GM12878 (cell line): ENCODE measurements around the gene MRPS18A. TPM values are rescaled to one million over a fixed set of nuclear protein-coding genes. Genes with fewer than 3 reads are reported as not detected.

Experiments used
- BCL11A ChIP-seq: IDR thresholded peaks from 2 replicates; pipeline ENCODE4 v1.6.1; 2011; ENCODE audit warnings: low read depth, low read length
- CREM ChIP-seq: IDR thresholded peaks from 2 replicates; pipeline ENCODE4 v1.6.1; 2014; ENCODE audit warnings: antibody characterized with exemption, low read depth
- EZH2 ChIP-seq: IDR thresholded peaks from 2 replicates; pipeline ENCODE4 v1.6.1; 2012; ENCODE audit warnings: low read depth, mild to moderate bottlenecking, control low read depth, inconsistent platforms, low read length, borderline replicate concordance; ENCODE audit not compliant: control insufficient read depth
- HCFC1 ChIP-seq: fragments of 150-350 bp; IDR thresholded peaks from 2 replicates; pipeline ENCODE4 v1.6.1; 2014; ENCODE audit warnings: low read length
- IKZF2 ChIP-seq, 2 experiments: fragments of 450-650 bp; IDR thresholded peaks; 2 replicates each; pipeline ENCODE4 v1.6.1; 2017; ENCODE audit warnings: mild to moderate bottlenecking in 2 of 2, moderate library complexity in 2 of 2
- IRF5 ChIP-seq: fragments of 450-650 bp; IDR thresholded peaks from 2 replicates; pipeline ENCODE4 v1.6.1; 2017; ENCODE audit warnings: borderline replicate concordance
- JUND ChIP-seq: IDR thresholded peaks from 2 replicates; pipeline ENCODE4 v1.6.1; 2012; ENCODE audit warnings: low read depth, mild to moderate bottlenecking, low read length, improper control_type of control experiment, moderate library complexity
- MLLT1 ChIP-seq: fragments of 450-650 bp; IDR thresholded peaks from 2 replicates; pipeline ENCODE4 v1.6.1; 2016; ENCODE audit warnings: mild to moderate bottlenecking
- MYC ChIP-seq: IDR thresholded peaks from 2 replicates; pipeline ENCODE4 v1.6.1; 2011; ENCODE audit warnings: mild to moderate bottlenecking, low read length, moderate library complexity, inconsistent platforms; ENCODE audit not compliant: insufficient read depth, insufficient replicate concordance, insufficient read length, severe bottlenecking
- NFXL1 ChIP-seq: fragments of 450-650 bp; IDR thresholded peaks from 2 replicates; pipeline ENCODE4 v1.6.1; 2017; ENCODE audit warnings: antibody characterized with exemption, mild to moderate bottlenecking, borderline replicate concordance
- NFYB ChIP-seq: IDR thresholded peaks from 2 replicates; pipeline ENCODE4 v1.6.1; 2011; ENCODE audit warnings: low read depth, mild to moderate bottlenecking, low read length, improper control_type of control experiment, moderate library complexity; ENCODE audit not compliant: insufficient read depth
- POU2F2 ChIP-seq: IDR thresholded peaks from 3 replicates; pipeline ENCODE4 v1.6.1; 2011; ENCODE audit warnings: low read depth, mild to moderate bottlenecking, low read length, borderline replicate concordance
- RCOR1 ChIP-seq: conservative IDR thresholded peaks from 2 replicates; pipeline ENCODE4 v1.6.1; 2012; ENCODE audit warnings: low read depth, low read length, improper control_type of control experiment
- RELA ChIP-seq: fragments of 450-650 bp; IDR thresholded peaks from 2 replicates; pipeline ENCODE4 v1.8.0; 2014; ENCODE audit warnings: borderline replicate concordance; ENCODE audit not compliant: partially characterized antibody
- SIN3A ChIP-seq: IDR thresholded peaks from 2 replicates; pipeline ENCODE4 v1.6.1; 2012; ENCODE audit warnings: low read depth, low read length, improper control_type of control experiment
- SIX5 ChIP-seq: IDR thresholded peaks from 2 replicates; pipeline ENCODE4 v1.6.1; 2011; ENCODE audit warnings: mild to moderate bottlenecking, low read depth, low read length, moderate library complexity; ENCODE audit not compliant: severe bottlenecking
- STAT1 ChIP-seq: fragments of 450-650 bp; conservative IDR thresholded peaks from 2 replicates; pipeline ENCODE4 v1.6.1; 2014; ENCODE audit warnings: antibody characterized with exemption, mild to moderate bottlenecking
- USF2 ChIP-seq: IDR thresholded peaks from 2 replicates; pipeline ENCODE4 v1.6.1; 2011; ENCODE audit warnings: low read depth, low read length, improper control_type of control experiment, borderline replicate concordance
- ZNF274 ChIP-seq: IDR thresholded peaks from one replicate; pipeline ENCODE4 v1.8.0; 2011; ENCODE audit not compliant: insufficient read length, insufficient read depth
- ZNF384 ChIP-seq: IDR thresholded peaks from 2 replicates; pipeline ENCODE4 v1.6.1; 2012; ENCODE audit warnings: low read depth, mild to moderate bottlenecking, low read length, improper control_type of control experiment, borderline replicate concordance
- ZNF687 ChIP-seq: fragments of 450-650 bp; IDR thresholded peaks from 2 replicates; pipeline ENCODE4 v1.6.1; 2017; ENCODE audit warnings: mild to moderate bottlenecking, moderate library complexity
- polyA plus RNA-seq, 11 experiments: library from polyadenylated mRNA; depleted of rRNA in 4 of 11; unstranded in 6 of 11; stranded (reverse) in 5 of 11; fragments of >200 nt; fragmentation: Nextera tagmentation in 4 of 11; fragmentation: Illumina TruSeq in 1 of 11; extraction: Ambion mirVana in 4 of 11; extraction: Trizol in 1 of 11; gene quantifications; 1 replicate in 1 of 11; 2 replicates in 10 of 11; pipeline versions ENCODE4 v1.2.1 to v1.2.3, GENCODE V29; 2011 to 2016; ENCODE audit warnings: inconsistent platforms in 2 of 11, missing spikeins in 2 of 11, low read depth in 1 of 11
- total RNA-seq, 4 experiments: library from RNA; depleted of rRNA in 3 of 4; stranded (reverse); fragments of >200 nt in 3 of 4; fragmentation: Illumina TruSeq in 1 of 4; extraction: Trizol in 1 of 4; gene quantifications; 2 replicates each; pipeline versions ENCODE4 v1.2.1 to v1.2.3, GENCODE V29; 2013 to 2021

MRPS18A gene
- total and polyA plus RNA-seq, 10 of the 15 experiments (the other 5 are each of a cell fraction or from before 2014, with no cell fraction given) = 66.3 to 158 (median 98.7) TPM

GRCh38 chr6:43687437-43688347 is at the start of gene MRPS18A (continued):
- TF ChIP-seq MLLT1 (0 out of 2 replicates have a peak, but pooled peaks have one; percentile 20), IRF5 (no peak), BCL11A (no peak), ZNF384 (no peak), EZH2 (no peak), RCOR1 (no peak), POU2F2 (0 out of 3 replicates have a peak, but pooled peaks have one; percentile 36), NFYB (peak; percentile 43; the same call in 1 of the 2 replicates), CREM (peak; percentile 42), ZNF687 (peak; percentile 70), NFXL1 (no peak), STAT1 (no peak), SIN3A (0 out of 2 replicates have a peak, but pooled peaks have one; percentile 41), RELA (peak; percentile 32), HCFC1 (peak; percentile 63), JUND (no peak), USF2 (no peak), MYC (no peak), SIX5 (peak; percentile 42), IKZF2 (IDR thresholded peaks at IDR 0.05) (no peak), ZNF274 (no peak)
